Measurements from ENCODE around the gene FEM1B.

Gene FEM1B
- long read RNA-seq, full-length matches to known transcripts, result 28 of 40 reads
- long read RNA-seq, partial matches to known transcripts, result 0 of 40 reads
- long read RNA-seq, other reads (novel, unspliced or antisense), result 12 of 40 reads

DNA sequence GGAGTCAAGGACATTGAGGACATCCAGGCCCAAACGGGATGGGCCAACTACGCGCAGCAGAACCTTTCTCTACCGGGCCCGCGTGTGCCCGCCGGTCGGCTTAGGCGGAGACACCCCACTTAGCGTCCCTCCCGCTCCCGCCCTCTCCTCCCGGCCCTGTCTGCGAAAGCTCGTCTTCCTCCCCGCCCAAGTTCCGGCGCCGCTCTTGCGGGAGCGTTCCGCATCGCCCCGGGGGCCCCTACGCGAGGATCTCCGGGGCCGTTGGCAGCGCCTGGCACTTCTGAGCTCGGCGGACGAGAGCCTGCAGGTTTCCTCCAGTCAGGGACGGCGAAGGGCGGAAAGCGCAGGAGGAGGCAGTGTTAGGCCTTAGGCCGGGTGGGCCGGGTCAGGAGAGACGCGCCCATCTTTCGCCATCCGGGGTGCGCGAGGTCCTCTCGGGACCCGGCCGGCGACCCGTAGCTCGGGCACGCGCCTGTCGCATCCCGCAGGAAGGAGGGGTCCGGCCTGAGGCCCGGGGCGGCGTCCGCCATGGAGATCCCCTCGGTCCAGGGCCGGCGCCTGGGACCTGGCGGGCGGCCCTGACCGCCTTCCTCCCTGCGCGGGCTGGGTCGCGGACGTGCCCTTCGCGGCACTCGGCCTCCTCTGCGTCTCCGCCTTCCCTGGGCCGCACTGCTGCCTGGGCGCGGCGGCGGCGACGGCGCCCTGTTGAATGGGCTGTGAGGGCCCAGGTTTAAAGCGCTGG is at the start of gene FEM1B:
Gene FEM1B, plus strand, starts transcription at position 143 of the 742 bp plus-strand sequence. CDS start 673 bp downstream, outside the sequence.
- H3K27ac ChIP-seq (replicated peaks), result peak within 1 kb of the TSS; percentile 97
- DNase-seq (ENCODE audit: low read depth in 1 of 2, low spot score in 1 of 2), result peak; percentile 90
- TF ChIP-seq, protein P1, sequence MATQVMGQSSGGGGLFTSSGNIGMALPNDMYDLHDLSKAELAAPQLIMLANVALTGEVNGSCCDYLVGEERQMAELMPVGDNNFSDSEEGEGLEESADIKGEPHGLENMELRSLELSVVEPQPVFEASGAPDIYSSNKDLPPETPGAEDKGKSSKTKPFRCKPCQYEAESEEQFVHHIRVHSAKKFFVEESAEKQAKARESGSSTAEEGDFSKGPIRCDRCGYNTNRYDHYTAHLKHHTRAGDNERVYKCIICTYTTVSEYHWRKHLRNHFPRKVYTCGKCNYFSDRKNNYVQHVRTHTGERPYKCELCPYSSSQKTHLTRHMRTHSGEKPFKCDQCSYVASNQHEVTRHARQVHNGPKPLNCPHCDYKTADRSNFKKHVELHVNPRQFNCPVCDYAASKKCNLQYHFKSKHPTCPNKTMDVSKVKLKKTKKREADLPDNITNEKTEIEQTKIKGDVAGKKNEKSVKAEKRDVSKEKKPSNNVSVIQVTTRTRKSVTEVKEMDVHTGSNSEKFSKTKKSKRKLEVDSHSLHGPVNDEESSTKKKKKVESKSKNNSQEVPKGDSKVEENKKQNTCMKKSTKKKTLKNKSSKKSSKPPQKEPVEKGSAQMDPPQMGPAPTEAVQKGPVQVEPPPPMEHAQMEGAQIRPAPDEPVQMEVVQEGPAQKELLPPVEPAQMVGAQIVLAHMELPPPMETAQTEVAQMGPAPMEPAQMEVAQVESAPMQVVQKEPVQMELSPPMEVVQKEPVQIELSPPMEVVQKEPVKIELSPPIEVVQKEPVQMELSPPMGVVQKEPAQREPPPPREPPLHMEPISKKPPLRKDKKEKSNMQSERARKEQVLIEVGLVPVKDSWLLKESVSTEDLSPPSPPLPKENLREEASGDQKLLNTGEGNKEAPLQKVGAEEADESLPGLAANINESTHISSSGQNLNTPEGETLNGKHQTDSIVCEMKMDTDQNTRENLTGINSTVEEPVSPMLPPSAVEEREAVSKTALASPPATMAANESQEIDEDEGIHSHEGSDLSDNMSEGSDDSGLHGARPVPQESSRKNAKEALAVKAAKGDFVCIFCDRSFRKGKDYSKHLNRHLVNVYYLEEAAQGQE (IDR thresholded peaks at IDR 0.05; ENCODE audit: insufficient replicate concordance, low read depth), result no peak
- peak; percentile 89 for TF ChIP-seq POLR2AphosphoS5 (IDR thresholded peaks at IDR 0.05; ENCODE audit: low read depth)
- TF ChIP-seq SPI1 (IDR thresholded peaks at IDR 0.05; ENCODE audit: borderline replicate concordance, low read depth), result peak; percentile 9; the same call in 1 of the 2 replicates
- TF ChIP-seq GABPA (IDR thresholded peaks at IDR 0.05; ENCODE audit: low read depth), result peak; percentile 92
- TF ChIP-seq, protein P2, sequence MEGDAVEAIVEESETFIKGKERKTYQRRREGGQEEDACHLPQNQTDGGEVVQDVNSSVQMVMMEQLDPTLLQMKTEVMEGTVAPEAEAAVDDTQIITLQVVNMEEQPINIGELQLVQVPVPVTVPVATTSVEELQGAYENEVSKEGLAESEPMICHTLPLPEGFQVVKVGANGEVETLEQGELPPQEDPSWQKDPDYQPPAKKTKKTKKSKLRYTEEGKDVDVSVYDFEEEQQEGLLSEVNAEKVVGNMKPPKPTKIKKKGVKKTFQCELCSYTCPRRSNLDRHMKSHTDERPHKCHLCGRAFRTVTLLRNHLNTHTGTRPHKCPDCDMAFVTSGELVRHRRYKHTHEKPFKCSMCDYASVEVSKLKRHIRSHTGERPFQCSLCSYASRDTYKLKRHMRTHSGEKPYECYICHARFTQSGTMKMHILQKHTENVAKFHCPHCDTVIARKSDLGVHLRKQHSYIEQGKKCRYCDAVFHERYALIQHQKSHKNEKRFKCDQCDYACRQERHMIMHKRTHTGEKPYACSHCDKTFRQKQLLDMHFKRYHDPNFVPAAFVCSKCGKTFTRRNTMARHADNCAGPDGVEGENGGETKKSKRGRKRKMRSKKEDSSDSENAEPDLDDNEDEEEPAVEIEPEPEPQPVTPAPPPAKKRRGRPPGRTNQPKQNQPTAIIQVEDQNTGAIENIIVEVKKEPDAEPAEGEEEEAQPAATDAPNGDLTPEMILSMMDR (IDR thresholded peaks at IDR 0.05; ENCODE audit: insufficient read depth, low read length), result no peak
- no peaks in the 10 kb centered on the region for H3K27me3 ChIP-seq (ENCODE audit: insufficient read depth, poor library complexity, severe bottlenecking)
- H3K4me3 ChIP-seq (replicated peaks; ENCODE audit: insufficient read depth, low read length), result peak within 1 kb of the TSS; percentile 97

DNA sequence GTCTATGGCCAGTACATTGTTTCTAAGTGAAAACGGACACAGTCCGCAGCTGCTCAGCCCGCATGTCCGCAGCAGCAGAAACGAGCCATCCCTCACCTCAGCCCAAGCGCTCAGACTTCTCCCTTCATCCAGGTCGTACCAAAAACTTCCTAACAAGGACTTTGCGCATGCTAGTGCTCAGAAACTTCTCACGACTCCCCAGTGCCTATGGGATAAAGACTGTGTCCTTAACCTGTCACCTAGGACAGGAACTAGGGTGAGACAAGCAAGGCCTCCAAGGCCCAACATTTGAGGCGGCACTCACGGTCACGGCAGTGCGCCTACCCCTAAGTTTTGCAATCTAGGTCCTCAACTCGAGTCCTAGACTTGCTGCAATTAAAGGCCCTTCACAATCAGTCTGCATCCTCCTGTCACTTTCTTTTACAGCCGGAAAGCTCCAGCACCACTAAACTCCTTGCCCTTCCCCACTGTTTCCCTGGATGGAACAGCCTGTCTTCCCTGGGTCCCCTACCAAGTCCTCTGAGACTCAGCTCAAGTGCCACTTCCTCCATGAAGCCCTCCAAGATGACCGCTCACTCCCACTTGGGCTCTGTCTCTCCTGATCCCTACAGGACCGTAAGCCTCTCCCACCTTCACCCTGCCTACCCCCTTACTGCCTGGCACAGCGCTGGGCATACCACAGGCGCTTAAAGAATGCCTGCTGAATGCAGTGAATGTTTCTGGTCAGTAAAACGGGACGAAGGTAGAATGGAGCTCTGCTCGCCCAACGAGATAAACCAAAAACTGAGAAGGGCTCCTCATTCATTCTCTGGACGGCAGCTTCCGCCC is 49.2 kb upstream of the FEM1B start:
- Histone ChIP-seq H3K4me3 (replicated peaks; ENCODE audit: insufficient read depth, low read length) (peak overlapping the region; percentile 63), H3K27me3 (ENCODE audit: insufficient read depth, poor library complexity, severe bottlenecking) (no peaks in the 10 kb centered on the region), H3K27ac (replicated peaks) (peak overlapping the region; percentile 91)
- DNase-seq (ENCODE audit: low read depth in 1 of 2, low spot score in 1 of 2), result peak in 1 of 2 experiments; percentile 64
- no peak for TF ChIP-seq GABPA (IDR thresholded peaks at IDR 0.05; ENCODE audit: low read depth)
- TF ChIP-seq, protein P2 (IDR thresholded peaks at IDR 0.05; ENCODE audit: insufficient read depth, low read length), result no peak
- TF ChIP-seq POLR2AphosphoS5 (IDR thresholded peaks at IDR 0.05; ENCODE audit: low read depth), result no peak
- TF ChIP-seq, protein P1 (IDR thresholded peaks at IDR 0.05; ENCODE audit: insufficient replicate concordance, low read depth), result no peak
- TF ChIP-seq SPI1 (IDR thresholded peaks at IDR 0.05; ENCODE audit: borderline replicate concordance, low read depth), result no peak

DNA sequence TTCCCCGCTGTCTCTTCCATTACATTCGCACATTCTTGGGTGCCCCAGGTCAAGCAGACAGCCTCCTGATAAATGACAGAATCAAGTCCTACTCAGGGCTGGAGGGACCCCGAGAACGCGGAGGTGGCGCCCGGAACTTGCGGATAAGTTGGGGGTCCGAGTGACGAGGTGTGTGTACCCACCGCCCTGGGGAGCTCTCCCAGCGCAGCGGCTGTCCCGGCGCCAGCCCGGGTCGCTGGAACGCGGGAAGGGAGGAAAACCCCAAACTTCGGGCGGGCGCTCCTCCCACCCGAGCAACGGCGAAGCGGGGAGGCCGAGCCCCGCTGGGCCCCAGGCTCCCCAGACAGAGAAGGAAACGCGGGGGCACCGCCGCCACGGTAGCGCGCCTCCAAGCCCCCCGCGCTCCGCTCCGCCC is 48.6 kb upstream of the FEM1B start:
- TF ChIP-seq POLR2AphosphoS5 (IDR thresholded peaks at IDR 0.05; ENCODE audit: low read depth), result no peak
- no peak for TF ChIP-seq SPI1 (IDR thresholded peaks at IDR 0.05; ENCODE audit: borderline replicate concordance, low read depth)
- TF ChIP-seq, protein P2 (IDR thresholded peaks at IDR 0.05; ENCODE audit: insufficient read depth, low read length), result no peak
- TF ChIP-seq, protein P1 (IDR thresholded peaks at IDR 0.05; ENCODE audit: insufficient replicate concordance, low read depth), result peak; percentile 9
- TF ChIP-seq GABPA (IDR thresholded peaks at IDR 0.05; ENCODE audit: low read depth), result no peak
- DNase-seq (ENCODE audit: low read depth in 1 of 2, low spot score in 1 of 2), result no peak
- peak overlapping the region; percentile 91 for H3K27ac ChIP-seq (replicated peaks)
- H3K27me3 ChIP-seq (ENCODE audit: insufficient read depth, poor library complexity, severe bottlenecking), result no peaks in the 10 kb centered on the region
- H3K4me3 ChIP-seq (replicated peaks; ENCODE audit: insufficient read depth, low read length), result peak overlapping the region; percentile 63
